GM19455 (cell line): ENCODE data around the gene SPDYA.
"Not testable (repeated sequence)": the region's sequence is repeated elsewhere in the genome, so short reads cannot be mapped to it uniquely, and the experiment has no call there.

ENCODE experiments used
- ATAC-seq: cut with Tn5 transposase; IDR thresholded peaks from one replicate; pipeline ENCODE4 v1.9.1; 2021; ENCODE audit not compliant: unreplicated experiment

Gene SPDYA

DNA sequence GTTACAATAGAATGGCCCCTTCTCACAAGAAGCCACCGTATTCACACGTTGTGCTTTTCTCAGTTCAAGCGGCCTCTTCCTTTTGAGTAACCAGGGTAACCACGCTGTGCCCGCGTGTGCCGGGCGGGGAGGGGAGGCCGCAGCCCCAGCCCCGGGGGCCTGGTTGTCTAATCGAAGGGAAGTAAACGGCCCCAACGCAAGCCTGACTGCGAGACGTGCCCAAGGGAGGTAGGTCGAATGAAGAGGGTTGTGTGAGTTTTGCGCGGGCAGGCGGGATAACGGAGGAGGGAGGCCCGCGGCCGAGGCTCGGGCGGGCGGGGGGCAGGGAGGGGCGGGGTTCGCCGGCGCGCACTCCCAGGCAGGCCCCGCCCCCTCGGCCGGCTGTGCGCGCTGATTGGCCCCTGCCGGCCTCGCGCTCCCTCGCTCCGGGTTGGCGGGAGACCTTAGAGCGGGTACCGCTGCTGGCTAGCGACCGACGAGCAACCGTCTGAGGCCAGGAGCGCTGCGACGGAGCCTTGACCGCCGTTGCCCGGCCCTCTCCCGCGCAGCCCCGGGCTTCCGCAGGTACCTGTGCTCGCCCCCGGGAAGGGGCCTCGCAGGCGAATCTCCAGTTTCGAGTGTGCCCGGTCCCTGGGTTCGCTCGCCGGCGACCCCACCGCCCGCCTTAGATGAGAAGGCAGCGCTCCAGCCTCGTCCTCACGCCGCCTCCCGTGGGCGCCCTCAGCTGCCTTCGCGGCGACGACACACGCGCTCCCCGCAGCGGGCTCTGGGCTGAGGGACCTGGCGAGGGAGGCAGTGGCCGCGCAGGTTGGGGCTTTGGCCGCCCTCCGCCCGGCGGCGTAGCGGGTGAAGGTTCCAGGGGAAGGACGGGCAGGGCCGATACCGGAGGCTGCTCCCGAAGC, at the start of gene SPDYA:
Gene SPDYA, plus strand, starts transcription at position 451 of the 902 bp plus-strand sequence. CDS start 5,181 bp downstream, outside the sequence.
- ATAC-seq: peak; percentile 76

DNA sequence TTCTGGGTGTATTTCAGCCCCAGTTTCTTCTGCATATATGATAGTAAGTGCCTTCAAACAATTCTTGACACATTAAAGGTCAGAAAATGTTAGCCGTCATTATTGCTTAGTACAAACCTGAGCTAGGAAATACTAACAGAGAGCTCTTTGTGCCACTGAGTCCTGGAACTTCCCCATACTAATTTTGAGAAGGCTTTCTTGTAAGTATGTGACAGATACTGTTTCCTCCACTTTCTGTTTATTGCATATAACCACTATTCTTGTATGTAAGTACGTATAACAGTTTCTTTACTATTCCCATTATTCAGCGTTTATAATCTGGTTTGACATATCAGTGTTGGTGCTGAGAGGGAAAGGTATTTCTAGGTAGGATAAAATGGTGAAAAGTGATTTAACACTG, 49.2 kb upstream of the SPDYA start:
- ATAC-seq: no peak

GRCh38 chr2:28764909-28765711, 45.5 kb upstream of the SPDYA start:
- no peak for ATAC-seq

DNA sequence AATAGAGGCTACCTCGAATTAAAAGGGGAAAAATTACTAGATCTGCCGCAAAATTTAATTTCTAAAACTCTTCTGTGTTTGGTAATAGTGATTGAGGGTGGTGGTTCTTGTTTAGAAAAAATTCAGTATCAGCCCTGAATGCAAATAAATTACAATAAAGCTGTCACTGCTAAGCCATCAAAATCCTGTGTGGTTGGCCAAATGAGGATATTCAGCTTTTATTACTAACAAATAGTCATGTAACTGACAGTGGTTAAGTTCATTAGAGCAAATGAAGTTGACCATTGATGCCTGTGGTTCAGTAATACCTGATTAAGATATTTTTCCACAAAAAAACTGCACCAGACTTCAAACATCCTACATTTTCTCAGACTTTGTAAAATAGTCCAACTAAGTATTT, 44.6 kb upstream of the SPDYA start:
- ATAC-seq: no peak

DNA sequence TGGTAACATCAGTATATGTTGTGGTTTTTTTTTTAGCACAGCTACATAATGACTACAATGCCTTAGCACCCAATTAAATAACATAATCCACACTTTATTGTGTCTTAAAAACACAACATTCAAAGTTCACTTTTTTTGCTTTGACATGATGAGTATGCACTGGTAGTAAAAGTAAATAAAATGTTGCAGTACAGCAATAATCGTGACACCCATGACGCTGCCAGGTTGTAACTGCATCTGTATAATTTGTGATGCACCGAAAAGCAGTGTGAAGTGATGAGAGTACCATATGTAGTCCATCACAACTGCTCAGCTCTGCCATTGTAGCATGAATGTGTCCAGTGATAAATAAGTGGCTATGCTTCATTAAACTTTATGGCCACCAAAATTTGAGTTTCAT, 43.3 kb upstream of the SPDYA start:
- ATAC-seq: no peak

- no peak for ATAC-seq
Measured at GRCh38 chr2:28768422-28768821, 42.2 kb upstream of the SPDYA start.

DNA sequence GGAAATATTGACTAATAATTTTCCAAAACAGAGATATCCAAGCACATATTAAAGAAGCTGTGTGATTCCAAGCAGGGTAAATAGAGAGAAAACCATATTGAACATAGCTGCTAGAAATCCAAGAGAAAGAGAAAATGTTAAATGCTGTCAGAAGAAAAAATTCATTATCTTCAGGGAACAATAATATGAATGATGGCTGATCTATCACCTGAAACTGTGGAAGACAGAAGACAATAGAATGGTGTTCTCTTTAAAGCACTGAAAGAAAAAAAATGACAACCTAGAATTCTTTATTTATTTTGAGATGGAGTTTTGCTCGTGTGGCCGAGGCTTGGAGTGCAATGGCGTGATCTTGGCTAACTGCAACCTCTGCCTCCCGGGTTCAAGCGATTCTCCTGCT, 41.7 kb upstream of the SPDYA start:
- no peak for ATAC-seq

GRCh38 chr2:28772351-28772750, 38.3 kb upstream of the SPDYA start:
- ATAC-seq: no peak

DNA sequence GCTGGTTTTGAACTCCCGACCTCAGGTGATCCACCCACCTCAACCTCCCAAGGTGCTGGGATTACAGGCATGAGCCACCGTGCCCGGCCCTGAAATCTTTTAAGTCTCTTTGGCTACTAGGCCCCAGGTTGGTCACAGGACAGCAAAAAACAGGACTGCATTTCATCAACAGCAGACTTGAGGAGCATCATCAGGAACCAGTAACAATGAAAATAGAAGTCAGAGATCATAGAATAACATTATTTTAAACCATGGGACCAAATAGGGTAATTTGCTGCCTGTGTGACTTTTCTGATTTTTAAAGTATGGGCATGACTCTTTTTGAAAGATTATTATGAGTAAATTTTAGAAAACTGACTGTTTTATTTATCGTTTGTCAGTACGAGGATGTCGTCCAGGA, 34.2 kb upstream of the SPDYA start:
- no peak for ATAC-seq

GRCh38 chr2:28778392-28778791, 32.2 kb upstream of the SPDYA start:
- no peak for ATAC-seq

GRCh38 chr2:28779001-28779400, 31.6 kb upstream of the SPDYA start:
- ATAC-seq: no peak

DNA sequence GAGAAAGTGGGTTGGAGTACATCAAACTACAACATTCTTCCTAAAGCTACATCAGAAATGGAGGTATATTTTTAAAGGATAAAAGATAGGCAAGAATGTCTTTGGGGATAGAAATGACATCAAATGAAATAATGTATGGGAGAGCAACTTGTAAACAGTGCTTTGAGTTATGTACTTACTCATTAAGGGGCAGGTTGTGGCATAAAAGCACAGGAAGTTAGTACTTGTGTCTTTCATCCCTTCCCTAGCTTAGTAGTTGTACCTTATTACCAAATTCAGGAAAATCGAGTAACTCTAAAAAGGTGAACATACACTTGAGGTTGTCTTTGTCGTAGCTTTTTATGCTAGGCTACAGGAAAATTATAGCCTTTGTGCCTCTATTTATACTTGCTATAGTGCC, 30.1 kb upstream of the SPDYA start:
- no peak for ATAC-seq

DNA sequence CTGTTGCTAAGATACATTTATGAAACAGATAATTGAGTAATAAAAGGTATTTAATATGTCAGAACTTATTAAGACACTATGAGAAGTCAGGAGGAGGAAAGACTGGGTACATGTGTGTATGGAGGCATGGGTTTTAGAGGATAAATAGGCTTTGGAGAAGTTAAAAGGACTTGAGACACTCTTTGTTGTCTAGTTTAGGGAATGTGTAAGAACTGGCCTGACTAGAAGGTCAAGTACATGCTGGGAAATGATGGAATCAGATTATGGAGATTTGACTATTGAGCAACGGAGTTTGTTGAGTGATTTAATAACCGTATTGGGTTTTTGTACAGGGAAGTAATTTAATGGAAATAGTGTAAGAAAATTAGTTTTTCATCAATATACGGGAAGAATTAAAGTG, 28.2 kb upstream of the SPDYA start:
- ATAC-seq: no peak

DNA sequence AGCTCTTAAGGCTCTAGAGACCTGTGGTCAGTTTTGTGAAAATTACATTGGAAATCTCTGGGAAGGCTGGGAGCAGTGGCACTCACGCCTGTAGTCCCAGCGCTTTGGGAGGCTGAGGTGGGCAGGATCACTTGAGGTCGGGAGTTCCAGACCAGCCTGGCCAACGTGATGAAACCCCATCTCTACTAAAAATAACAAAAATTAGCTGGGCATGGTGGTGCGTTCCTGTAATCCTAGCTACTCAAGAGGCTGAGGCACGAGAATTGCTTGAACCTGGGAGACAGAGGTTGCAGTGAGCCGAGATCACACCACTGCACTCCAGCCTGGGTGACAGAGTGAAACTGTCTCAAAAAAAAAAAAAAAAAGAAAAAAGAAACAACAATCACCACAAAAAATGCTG, 26.1 kb upstream of the SPDYA start:
- ATAC-seq: not testable (repeated sequence)

- ATAC-seq: no peak
Measured at GRCh38 chr2:28796620-28797019, 14.0 kb upstream of the SPDYA start.

DNA sequence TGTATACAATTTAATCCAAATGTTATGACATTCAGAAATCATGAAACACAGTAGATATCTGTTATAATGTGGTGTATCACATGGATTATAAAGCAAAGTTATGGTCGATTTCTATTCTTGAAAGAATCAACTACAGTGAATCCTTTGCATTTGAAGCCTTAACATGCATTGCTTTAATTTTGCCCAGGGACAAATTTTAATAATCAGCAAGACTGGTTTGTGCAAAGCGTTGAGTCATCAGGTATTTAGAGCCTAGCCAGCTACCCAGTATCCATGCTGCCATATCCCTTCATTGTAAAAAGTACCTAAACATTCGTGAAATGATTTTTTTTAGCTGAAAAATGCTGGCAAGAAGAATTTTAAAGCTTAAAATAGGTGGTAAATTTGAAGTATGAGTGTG, 8.9 kb upstream of the SPDYA start:
- ATAC-seq: no peak

DNA sequence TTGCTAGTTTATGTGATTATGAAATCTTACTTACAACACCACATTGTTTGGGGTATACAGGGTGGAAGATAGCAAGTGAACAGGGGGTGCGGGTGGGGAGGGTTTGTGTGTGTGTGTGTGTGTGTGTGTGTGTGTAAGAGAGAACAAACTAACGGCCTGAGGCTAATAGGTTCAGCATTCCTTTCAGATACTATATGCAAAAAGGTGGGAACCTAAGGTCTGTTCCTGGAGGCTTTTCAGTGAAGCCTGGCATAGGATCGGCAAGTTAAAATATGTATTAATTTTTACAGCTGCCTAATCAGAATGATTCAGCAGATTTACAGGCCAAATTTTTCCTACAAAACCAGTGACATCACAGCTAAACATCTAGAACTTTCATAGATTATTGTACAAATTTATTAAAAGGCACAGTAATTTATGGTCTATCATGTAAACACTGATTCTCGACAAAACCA, 7.6 kb upstream of the SPDYA start:
- no peak for ATAC-seq

GRCh38 chr2:28809927-28810326, 707 bp upstream of the SPDYA start:
- no peak for ATAC-seq

DNA sequence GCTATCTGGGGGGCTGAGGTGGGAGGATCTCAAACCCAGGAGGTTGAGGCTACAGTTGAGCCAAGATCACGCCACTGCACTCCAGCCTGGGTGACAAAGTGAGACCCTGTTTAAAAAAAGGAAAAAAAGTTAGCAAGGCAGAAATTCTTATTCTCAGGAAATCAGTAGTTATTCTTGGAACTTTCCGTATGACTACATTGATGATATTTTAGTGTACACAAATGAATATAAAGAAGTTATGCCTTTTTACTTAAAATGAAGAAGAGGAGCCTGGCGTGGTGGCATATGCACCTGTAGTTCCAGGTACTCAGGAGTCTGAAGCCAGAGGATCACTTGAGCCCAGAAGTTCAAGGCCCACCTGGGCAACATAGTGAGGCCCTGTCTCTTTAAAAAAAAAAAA, 7.4 kb downstream of the SPDYA start:
- no peak for ATAC-seq

DNA sequence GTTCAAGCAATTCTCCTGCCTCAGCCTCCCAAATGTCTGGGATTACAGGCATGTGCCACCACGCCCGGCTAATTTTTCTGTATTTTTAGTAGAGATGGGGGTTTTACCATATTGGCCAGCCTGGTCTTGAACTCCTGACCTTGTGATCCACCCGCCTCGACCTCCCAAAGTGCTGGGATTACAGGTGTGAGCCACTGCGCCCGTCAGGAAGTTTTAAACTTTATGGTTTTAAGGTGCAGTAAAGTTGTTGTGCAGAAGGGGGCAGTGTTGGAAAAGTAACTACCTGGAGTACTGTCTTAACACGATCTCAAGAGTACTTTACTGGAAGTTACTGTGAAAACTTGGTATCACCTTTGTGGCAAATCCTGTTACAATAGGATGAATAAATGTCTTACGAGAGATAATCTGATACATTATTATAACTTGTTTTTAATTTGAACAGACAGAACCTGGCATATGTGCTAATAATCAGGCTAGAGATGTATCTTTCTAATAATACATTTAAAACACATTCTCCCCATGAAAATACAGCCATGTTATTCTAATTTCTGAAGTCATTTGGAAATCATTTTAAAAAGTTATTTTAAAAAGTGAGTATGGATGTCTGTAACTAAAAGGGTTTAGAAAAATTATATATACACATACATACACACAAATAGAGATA, 10.8 kb downstream of the SPDYA start:
- ATAC-seq: no peak

DNA sequence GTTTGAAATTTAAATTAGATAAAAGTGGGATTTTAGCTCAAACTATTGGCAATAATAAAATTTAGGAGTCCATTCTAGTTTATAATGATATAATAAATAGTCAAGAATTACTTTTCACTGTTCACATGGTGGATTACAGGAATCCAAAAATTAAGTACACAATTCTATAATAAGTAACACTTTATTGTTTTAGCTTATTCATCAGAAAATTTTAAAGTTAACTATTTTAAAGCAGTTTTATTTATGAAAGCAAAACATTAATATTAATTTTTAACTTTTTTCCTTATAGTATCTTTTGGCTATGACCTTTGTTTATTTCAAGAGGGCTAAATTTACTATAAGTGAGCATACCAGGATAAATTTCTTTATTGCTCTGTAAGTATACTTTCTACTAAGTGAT, 11.4 kb downstream of the SPDYA start:
- no peak for ATAC-seq

- no peak for ATAC-seq
Measured at GRCh38 chr2:28824207-28824606, 13.6 kb downstream of the SPDYA start.
